A673 (cell line): ENCODE measurements around the gene CLCNKB. TPM values are rescaled to one million over a fixed set of nuclear protein-coding genes. Genes with fewer than 3 reads are reported as not detected.

Experiments
- BruUV-seq: library from RNA; stranded (reverse); fragments of 400-500 nt; replicated peaks from 2 replicates; lab custom pipeline; 2021; lab: Mats Ljungman, UMichigan
- CTCF ChIA-PET: fragments of 300-600 bp; sonication (Branson Sonifier 250); formaldehyde crosslinking; loops from one replicate; lab custom pipeline; 2022; ENCODE audit warnings: antibody characterized with exemption; lab: Charles Lee
- POLR2A ChIA-PET: fragments of 300-600 bp; sonication (Branson Sonifier 250); formaldehyde crosslinking; loops from one replicate; lab custom pipeline; 2022; ENCODE audit warnings: antibody characterized with exemption; ENCODE audit not compliant: low non-redundant PET; lab: Charles Lee
- DNase-seq: peaks from one replicate; pipeline ENCODE4 v3.0.0-alpha.2; 2015; ENCODE audit warnings: low spot score
- H3K27ac ChIP-seq: fragments of 200-600 bp; sonication (generic); 2 replicates; pipeline ENCODE4 v1.5.1; 2016; ENCODE audit warnings: mixed run types, low read depth, mild to moderate bottlenecking, mixed read lengths, antibody characterized with exemption, low read length; ENCODE audit not compliant: poor library complexity, severe bottlenecking
- H3K27me3 ChIP-seq: fragments of 200-600 bp; sonication (generic); replicated peaks from 2 replicates; pipeline ENCODE4 v1.6.1; 2017; ENCODE audit warnings: mixed run types, low read depth, mild to moderate bottlenecking, mixed read lengths, antibody characterized with exemption, low read length; ENCODE audit not compliant: insufficient read depth, poor library complexity
- H3K36me3 ChIP-seq: fragments of 200-600 bp; sonication (generic); 2 replicates; pipeline ENCODE4 v1.6.1; 2016; ENCODE audit warnings: mixed run types, mild to moderate bottlenecking, mixed read lengths, antibody characterized with exemption, low read length; ENCODE audit not compliant: insufficient read depth, poor library complexity, severe bottlenecking
- H3K4me1 ChIP-seq: fragments of 200-600 bp; sonication (generic); 2 replicates; pipeline ENCODE4 v1.6.1; 2017; ENCODE audit warnings: mixed run types, mild to moderate bottlenecking, mixed read lengths, antibody characterized with exemption, low read length; ENCODE audit not compliant: insufficient read depth, poor library complexity, severe bottlenecking
- H3K4me3 ChIP-seq: fragments of 200-600 bp; sonication (generic); 2 replicates; pipeline ENCODE4 v1.5.1; 2016; ENCODE audit warnings: low read depth, mixed run types, mild to moderate bottlenecking, mixed read lengths, low read length; ENCODE audit not compliant: poor library complexity, severe bottlenecking
- H3K9me3 ChIP-seq: fragments of 200-600 bp; sonication (generic); 2 replicates; pipeline ENCODE4 v1.6.1; 2016; ENCODE audit warnings: mixed run types, low read depth, mild to moderate bottlenecking, mixed read lengths, antibody characterized with exemption, low read length; ENCODE audit not compliant: poor library complexity, severe bottlenecking
- CTCF ChIP-seq: fragments of 300-800, 200-600 bp; sonication (generic); conservative IDR thresholded peaks from 2 replicates; pipeline ENCODE4 v1.5.1; 2017; ENCODE audit warnings: low read depth, mild to moderate bottlenecking, antibody characterized with exemption, low read length, moderate library complexity, mixed read lengths
- EZH2 ChIP-seq: fragments of 200-600 bp; sonication (generic); IDR thresholded peaks from 2 replicates; pipeline ENCODE4 v1.6.1; 2017; ENCODE audit warnings: borderline replicate concordance, low read depth, mild to moderate bottlenecking, mixed read lengths, antibody characterized with exemption, low read length; ENCODE audit not compliant: poor library complexity, severe bottlenecking
- intact Hi-C: fragments of 100-400 bp; cut with micrococcal nuclease; formaldehyde crosslinking; loops from one replicate; pipeline ENCODE4 v1.10.0; 2022; ENCODE audit not compliant: unreplicated experiment
- total RNA-seq: library from RNA; stranded (reverse); gene quantifications from 2 replicates; pipeline ENCODE4 v1.2.3, GENCODE V29; 2021

CLCNKB gene
- total RNA-seq, 1 experiment from 2014 or later, result 0.13 TPM

- peaks cover 10% of the 10 kb centered on the region for H3K4me1 ChIP-seq
- no peak for DNase-seq
- H3K9me3 ChIP-seq, result no peaks in the 10 kb centered on the region
- ChIA-PET CTCF (no interaction called here), POLR2A (no interaction called here)
- no peak overlapping the region for H3K4me3 ChIP-seq
- no peaks in the 10 kb centered on the region for H3K27me3 ChIP-seq
- no peak overlapping the region for H3K27ac ChIP-seq
- TF ChIP-seq CTCF (no peak), EZH2 (no peak)
- BruUV-seq, result no TSS peak
- intact Hi-C loops, result no loop called here
- no peaks in the 10 kb centered on the region for H3K36me3 ChIP-seq
Measured at GRCh38 chr1:16015491-16015890, 28.1 kb upstream of the CLCNKB start.

- intact Hi-C loops, result no loop called here
- POLR2A ChIA-PET, result no interaction called here
- TF ChIP-seq EZH2 (no peak), CTCF (no peak)
- no peaks in the 10 kb centered on the region for H3K9me3 ChIP-seq
- peaks cover 10% of the 10 kb centered on the region for H3K4me1 ChIP-seq
- H3K27ac ChIP-seq, result no peak overlapping the region
- BruUV-seq, result no TSS peak
- no peaks in the 10 kb centered on the region for H3K36me3 ChIP-seq
- H3K27me3 ChIP-seq, result no peaks in the 10 kb centered on the region
- H3K4me3 ChIP-seq, result no peak overlapping the region
- CTCF ChIA-PET, result no interaction called here
- DNase-seq, result no peak
Measured at GRCh38 chr1:16015960-16016901, 27.4 kb upstream of the CLCNKB start.

- no peak for DNase-seq
- TF ChIP-seq CTCF (no peak), EZH2 (no peak)
- ChIA-PET POLR2A (no interaction called here), CTCF (no interaction called here)
- Histone ChIP-seq H3K4me1 (peaks cover 10% of the 10 kb centered on the region), H3K36me3 (no peaks in the 10 kb centered on the region), H3K9me3 (no peaks in the 10 kb centered on the region), H3K27ac (no peak overlapping the region), H3K4me3 (no peak overlapping the region), H3K27me3 (no peaks in the 10 kb centered on the region)
- intact Hi-C loops, result no loop called here
- no TSS peak for BruUV-seq
Measured at GRCh38 chr1:16017076-16017460, 26.5 kb upstream of the CLCNKB start.
